GM12891 (cell line): Measurements from ENCODE around the gene TRAFD1.
A peak's percentile ranks its signal among the peaks of the same experiment; 100 is the strongest.

Experiments used
- DNase-seq: peaks from one replicate; pipeline ENCODE4 v3.0.0; 2011; ENCODE audit warnings: low spot score; ENCODE audit not compliant: insufficient read length
- FAIRE-seq: peaks from 2 replicates; lab custom pipeline; 2011; peaks lifted over from hg19 to GRCh38; lab: Jason Lieb, UNC
- PAX5 ChIP-seq: IDR thresholded peaks from 2 replicates; pipeline ENCODE4 v1.6.1; 2011; ENCODE audit warnings: low read length, moderate library complexity, mild to moderate bottlenecking; ENCODE audit not compliant: insufficient read depth, severe bottlenecking
- POLR2A ChIP-seq: IDR thresholded peaks from 2 replicates; pipeline ENCODE4 v1.6.1; 2011; ENCODE audit warnings: low read depth, low read length, control low read depth
- POLR2AphosphoS5 ChIP-seq: IDR thresholded peaks from 2 replicates; pipeline ENCODE4 v1.6.1; 2011; ENCODE audit warnings: low read depth, low read length, control low read depth
- POU2F2 ChIP-seq: IDR thresholded peaks from 2 replicates; pipeline ENCODE4 v1.6.1; 2011; ENCODE audit warnings: low read depth, mild to moderate bottlenecking, control low read depth, low read length, moderate library complexity
- SPI1 ChIP-seq: IDR thresholded peaks from 2 replicates; pipeline ENCODE4 v1.6.1; 2011; ENCODE audit warnings: low read depth, low read length, control low read depth
- TAF1 ChIP-seq: IDR thresholded peaks from 2 replicates; pipeline ENCODE4 v1.6.1; 2011; ENCODE audit warnings: low read depth, low read length, control low read depth

Gene TRAFD1

DNA sequence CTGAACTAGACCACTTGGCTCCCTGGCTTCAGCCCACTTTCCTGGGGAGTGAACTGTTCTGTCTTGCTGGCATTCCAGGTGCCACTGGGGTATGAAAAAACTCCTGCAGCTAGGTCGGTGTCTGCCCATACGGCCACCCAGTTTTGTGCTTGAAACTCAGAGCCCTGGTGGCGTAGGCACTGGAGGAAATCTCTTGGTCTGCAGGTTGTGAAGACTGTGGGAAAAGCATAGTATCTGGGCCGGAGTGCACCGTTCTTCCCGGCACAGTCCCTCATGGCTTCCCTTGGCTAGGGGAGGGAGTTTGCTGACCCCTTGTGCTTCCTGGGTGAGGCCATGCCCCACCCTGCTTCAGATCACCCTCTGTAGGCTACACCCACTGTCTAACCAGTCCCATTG, 33.8 kb downstream of the TRAFD1 start:
- TF ChIP-seq SPI1 (no peak), POLR2AphosphoS5 (no peak), POU2F2 (no peak), PAX5 (no peak), TAF1 (no peak), POLR2A (no peak)

DNA sequence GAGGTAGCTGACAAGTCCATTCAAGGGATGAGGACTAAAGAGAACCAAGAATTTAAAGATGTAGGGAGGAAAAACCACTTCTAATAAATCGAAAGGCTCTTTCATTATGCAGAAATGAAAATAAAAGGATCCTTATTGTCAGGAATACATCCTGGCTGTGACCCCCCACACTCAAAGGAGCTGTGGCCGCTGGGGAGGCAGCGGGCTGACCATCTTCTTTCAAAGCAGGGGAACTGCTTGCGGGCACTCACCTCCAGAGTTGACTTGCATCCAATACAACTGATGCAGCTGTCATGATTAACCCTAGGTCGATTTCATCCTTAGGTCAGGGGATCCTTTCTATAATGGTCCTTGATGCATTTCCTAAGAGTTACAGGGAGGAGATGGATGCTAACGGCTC, 35.3 kb downstream of the TRAFD1 start:
- no peak for FAIRE-seq
- DNase-seq: no peak
- TF ChIP-seq TAF1: no peak

More for the DNA sequence above, 33.8 kb downstream of the TRAFD1 start:
- DNase-seq (no peak), FAIRE-seq (no peak)

DNA sequence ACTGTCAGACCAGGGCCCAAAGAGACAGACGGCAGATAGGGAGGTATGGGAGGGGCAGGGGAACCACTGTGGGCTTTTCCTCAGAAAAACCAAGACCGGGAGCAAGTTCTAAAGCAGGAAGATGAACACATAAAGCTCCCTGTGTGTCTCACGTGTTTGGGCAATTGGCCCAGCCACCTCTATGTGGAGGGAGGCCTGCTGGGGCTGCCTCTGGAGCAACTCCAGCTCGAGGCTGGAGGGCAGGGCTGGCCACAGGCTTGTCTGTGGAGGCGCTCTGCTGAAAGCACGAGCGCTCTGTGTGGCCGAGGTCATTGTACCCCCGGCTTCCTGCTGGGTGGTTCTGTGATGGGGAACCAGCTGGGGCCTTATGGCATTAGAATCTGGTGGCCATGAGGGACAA, 36.4 kb downstream of the TRAFD1 start:
- DNase-seq (no peak), FAIRE-seq (no peak)
- TF ChIP-seq POU2F2 (no peak), POLR2AphosphoS5 (no peak), PAX5 (no peak), POLR2A (no peak)

DNA sequence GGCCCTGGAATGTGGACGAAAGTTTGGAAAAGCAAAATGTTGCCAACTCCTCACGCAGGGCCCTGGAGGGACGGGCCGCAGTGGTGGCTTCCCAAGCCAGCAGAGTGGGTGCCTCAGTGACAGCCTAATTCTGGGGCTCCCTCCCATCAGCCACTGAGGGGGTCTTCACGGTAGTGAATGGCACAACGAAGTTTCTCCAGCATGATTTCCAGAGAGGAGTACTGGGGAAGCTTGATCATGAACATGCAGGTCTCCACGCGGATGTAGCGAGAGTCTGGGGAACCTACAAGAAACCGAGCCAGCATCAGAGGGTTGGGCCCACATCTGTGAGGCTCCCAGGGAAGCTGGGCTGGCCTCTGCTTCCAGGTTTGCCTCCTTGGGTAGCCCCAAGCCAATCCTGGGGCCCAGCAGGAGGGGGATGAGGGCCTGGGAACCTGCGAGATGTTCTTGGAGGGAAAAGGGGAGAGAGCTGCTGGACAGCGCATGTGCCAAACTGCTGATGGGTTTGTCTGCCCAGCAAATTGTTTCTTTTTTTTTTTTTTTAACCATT, 37.0 kb downstream of the TRAFD1 start:
- DNase-seq (no peak), FAIRE-seq (no peak)
- no peak for TF ChIP-seq POU2F2
- TF ChIP-seq TAF1: no peak
- TF ChIP-seq POLR2AphosphoS5: no peak
- TF ChIP-seq PAX5: no peak

DNA sequence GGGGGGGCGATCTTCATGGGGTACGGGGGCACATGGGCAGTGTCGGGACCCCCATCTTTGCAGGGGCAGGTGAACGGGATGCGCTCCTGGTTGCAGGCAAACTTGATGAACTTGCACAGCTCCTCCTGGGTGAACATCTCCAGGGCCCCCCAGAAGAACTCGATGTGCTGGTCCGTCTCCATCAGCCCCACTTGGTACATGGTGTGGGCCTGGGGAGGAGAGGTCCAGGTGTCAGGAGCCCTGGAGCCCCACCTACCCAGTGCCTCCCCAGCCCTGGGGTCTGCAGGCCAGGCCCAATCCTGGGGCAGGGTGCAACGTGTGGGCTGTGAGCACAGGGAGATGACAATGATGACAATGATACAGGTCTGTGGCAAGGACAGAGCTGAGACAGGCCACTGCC, 37.7 kb downstream of the TRAFD1 start:
- no peak for TF ChIP-seq POLR2AphosphoS5
- no peak for TF ChIP-seq PAX5
- no peak for TF ChIP-seq POLR2A
- TF ChIP-seq SPI1: no peak
- TF ChIP-seq POU2F2: no peak
- TF ChIP-seq TAF1: no peak
- FAIRE-seq (no peak), DNase-seq (no peak)

DNA sequence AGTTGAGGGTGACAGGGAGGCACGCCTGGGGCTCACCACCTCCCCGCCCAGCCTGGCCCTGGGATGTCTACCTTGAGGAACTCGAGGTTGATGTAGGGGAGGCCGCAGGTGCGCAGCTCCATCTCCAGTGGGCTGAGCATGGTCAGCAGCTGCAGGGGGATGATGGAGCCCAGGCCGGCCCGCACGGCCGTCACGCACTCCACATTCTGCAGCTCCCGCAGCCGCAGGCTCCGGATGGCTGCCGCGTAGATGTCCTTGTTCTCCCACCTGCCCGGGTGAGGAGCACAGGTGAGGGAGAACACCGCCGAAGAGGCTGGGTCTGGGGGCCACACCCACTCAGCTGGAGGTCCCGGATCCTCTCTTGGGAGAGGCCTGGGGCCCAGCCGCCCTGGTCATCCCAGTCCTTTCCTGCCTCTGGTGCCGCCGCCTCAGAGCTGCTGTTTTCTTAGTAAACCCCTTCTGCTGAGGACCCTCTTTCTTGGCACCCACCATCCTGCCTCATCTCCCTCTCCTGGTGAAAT, 38.2 kb downstream of the TRAFD1 start:
- TF ChIP-seq POLR2AphosphoS5: 0 out of 2 replicates have a peak, but pooled peaks have one; percentile 28
- TF ChIP-seq PAX5: no peak
- DNase-seq (no peak), FAIRE-seq (no peak)

DNA sequence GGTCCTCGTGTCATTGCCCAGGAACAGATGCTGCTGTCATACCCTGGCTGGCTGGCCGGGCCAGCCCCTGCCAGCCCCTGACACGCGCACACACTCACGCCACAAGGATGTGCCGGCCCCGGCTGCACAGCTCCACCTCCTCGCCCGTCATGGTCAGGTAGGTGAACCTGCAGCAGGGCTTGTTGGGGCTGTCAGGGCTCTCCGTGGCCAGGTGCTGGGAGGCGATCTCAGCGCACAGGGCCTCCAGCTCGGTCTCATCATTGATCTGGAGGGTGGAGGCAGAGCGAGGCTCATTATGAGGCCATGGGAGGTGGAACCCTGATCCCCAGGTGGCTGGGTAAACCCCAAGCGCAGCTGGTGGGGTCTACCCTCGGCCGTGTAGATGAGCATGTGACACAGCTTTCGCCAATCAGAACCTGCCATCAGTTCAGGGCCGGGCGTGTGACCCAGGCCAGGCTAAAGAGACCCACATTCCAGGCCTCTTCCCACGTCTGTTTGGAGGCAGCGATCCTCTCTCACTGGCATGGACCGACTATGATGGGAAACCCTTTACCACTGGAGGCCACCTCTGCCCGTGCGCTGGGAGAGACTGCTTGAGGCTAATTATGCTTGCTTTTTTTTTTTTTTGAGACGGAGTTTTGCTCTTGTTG, 38.8 kb downstream of the TRAFD1 start:
- no peak for DNase-seq
- TF ChIP-seq TAF1 (no peak), SPI1 (no peak), POLR2AphosphoS5 (no peak), POU2F2 (no peak), PAX5 (no peak), POLR2A (no peak)
- FAIRE-seq: no peak

DNA sequence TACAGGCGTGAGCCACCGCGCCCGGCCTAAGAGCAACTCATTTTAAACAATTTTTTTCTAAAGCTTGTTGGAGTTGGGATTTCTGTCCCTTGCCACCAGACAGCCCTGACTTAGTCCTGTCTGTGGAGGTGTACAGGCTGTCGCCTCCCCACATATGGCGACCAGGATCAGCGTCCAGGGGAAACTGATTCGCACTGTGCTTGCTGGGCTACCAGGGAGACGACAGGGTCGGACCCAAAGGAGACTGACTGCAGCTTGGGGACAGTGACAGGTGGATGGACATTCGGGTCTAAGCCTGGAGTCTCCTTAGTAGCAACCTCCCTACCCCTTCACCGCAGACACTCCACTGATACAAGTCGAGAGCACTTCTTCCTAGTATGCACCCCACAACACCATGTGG, 40.3 kb downstream of the TRAFD1 start:
- no peak for FAIRE-seq
- TF ChIP-seq SPI1 (no peak), POLR2AphosphoS5 (no peak), TAF1 (no peak), POU2F2 (no peak), POLR2A (no peak), PAX5 (no peak)
- no peak for DNase-seq

DNA sequence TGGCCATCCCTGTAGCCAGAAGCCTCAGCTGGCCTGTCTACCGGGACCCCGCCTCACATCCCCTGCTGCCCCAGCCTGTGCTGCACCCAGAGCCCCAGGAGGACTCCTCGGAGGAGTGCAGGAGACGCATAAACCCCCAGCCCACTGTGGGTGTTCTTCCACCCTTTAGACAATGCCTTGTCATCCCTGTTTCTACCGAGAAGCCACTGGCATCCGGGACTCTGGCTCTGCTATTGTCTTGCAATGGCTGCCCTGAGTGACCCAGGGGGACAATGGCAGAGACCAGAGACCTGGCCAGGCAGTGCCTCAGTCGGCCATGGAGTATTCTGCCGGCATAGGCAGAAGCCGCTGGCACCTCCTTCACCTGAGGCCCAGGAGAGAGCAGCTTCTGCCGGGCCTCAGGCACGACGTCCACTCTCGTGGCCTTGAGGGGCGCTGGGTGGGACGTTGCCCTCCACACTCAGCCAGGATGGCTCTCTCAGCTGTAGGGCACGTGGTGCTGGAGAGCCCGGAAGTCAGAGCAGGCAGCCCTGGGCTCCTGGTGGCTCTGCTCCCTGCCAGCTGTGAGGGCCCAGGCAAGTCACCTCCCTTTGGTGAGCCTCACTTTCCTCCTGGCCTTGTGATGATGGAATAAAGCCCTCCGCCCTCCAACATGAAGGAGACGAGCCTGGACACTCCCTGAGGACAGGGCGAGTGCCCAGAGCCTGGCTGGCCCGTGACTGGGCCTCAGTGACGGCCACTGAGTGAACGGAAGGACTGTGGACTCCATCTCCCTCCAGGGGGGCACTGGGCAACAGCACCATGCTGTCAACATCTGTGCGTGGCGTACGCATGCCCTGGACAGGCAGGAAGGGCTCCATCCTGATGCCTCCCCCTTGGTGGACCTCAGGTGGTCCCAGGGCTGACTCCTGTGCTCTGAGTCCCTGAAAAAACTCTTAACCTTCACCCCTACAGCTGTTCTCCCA, 41.0 kb downstream of the TRAFD1 start:
- FAIRE-seq: no peak
- DNase-seq: no peak
- TF ChIP-seq SPI1 (no peak), POLR2AphosphoS5 (no peak)

DNA sequence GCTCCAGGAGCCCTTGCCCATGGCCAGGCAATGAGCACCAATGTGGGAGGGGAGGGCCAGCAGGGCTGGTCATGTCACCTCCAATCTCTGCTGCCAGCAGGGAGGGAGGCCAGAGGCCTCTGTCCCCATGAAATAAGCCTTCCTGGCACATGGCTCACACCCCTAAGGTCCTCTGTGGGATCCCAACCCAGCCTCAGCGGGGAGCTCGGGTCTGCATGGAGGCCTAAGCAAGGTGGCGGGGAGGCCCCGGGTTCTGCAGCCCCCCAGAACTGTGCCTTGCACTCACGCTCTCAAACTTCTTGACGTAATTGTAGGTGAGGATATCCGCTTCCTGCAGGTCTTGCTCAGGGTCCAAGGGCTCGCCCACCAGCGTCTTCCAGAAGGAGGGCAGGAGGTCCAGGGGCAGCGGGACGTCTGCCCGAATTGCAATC, 41.7 kb downstream of the TRAFD1 start:
- DNase-seq (no peak), FAIRE-seq (no peak)

More for the DNA sequence above, 41.7 kb downstream of the TRAFD1 start:
- TF ChIP-seq POU2F2: no peak
